Measurements from ENCODE around the gene RFNG. TPM values are rescaled to one million over a fixed set of nuclear protein-coding genes. Genes with fewer than 3 reads are reported as not detected.

Gene RFNG, protein sequence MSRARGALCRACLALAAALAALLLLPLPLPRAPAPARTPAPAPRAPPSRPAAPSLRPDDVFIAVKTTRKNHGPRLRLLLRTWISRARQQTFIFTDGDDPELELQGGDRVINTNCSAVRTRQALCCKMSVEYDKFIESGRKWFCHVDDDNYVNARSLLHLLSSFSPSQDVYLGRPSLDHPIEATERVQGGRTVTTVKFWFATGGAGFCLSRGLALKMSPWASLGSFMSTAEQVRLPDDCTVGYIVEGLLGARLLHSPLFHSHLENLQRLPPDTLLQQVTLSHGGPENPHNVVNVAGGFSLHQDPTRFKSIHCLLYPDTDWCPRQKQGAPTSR
- 21.6 TPM for total RNA-seq

DNA sequence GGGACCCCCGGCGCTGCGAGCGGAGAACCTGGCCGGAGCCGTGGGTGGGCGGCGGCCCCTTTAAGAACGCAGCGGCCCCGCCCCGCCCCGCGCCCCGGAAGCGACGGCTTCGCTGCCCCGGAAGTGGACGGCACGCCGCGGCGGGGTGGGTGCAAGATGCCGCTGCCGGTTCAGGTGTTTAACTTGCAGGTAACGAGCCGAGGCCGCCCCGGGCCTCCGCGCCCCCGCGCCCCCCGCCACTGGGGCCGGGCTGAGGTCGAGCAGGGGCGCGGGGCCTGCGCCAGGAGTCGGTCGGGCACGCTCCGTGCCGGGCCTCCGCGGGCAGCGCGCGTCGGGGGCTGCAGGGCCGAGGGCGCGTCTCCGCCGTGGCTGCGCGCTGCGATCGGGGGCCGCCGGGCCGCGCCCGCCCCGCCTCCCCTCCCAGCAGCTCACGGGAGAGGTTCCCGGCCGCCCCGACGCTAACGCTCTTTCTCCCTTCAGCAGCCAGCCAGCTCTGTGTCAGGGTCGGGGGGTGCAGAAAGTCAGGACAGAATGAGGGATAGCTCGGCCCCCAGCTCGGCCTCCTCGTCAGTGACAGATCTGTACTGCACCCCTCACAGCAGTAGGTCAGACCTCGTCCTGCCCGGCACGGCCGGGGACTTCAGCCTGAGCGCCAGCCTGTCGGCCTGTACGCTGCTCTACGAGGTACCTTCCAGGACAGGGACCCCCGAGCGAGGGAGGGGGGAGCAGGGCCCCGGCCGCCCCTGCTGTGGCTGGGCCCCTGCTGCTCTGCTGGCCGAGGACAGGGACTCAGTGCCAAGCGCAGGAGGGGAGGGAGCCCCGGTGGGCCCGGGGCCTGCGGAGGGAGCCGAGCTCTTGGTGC lies at the start of gene RFNG, which contains the start of gene GPS1:
TSS of gene RFNG (minus strand) at position 36 of the 862 bp plus-strand sequence. CDS start 45 bp downstream, outside the sequence.
TSS of gene GPS1 (plus strand) at position 123 of the 862 bp plus-strand sequence. CDS start at position 157, 34 bp downstream.
- ATAC-seq = peak; percentile 42

GRCh38 chr17:82101301-82101715 lies 49.7 kb upstream of the RFNG start:
- ATAC-seq = no peak

DNA sequence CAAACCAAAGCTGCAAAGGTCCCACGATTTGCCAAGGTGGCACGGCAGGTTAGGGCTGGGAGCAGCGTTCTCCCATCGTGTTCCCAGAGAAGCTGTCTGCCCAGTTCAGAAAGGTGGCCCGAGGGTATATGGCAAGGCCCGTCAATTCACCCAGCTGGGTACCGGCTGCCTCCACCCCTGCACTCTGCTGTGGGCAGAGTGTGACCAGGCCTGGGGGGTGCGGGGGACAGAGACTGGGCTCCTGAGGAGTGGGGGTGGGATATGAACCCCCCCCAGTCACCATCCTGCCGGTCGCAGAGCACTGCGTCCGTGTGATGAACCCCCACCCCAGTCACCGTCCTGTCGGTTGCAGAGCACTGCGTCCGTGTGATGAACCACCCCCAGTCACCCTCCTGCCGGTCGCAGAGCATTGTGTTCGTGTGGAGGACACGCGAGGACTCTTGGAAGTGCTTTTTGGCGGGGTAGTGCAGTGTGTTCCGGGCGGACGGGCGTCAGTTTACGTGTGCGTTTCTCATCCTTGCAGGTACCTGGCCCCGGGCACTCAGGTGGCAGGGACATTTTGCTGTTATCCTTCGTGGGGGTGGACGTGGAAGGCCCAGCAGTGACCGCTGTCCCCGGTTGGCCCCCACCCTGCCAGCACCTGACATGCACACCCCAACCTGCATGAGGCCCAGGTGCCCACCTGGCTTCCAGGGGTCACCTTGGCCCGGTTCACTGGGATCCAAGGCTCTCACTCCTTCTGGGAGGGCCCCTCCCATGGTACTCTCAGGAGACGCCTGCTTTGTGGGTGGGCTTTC lies 49.1 kb upstream of the RFNG start:
- ATAC-seq = no peak

DNA sequence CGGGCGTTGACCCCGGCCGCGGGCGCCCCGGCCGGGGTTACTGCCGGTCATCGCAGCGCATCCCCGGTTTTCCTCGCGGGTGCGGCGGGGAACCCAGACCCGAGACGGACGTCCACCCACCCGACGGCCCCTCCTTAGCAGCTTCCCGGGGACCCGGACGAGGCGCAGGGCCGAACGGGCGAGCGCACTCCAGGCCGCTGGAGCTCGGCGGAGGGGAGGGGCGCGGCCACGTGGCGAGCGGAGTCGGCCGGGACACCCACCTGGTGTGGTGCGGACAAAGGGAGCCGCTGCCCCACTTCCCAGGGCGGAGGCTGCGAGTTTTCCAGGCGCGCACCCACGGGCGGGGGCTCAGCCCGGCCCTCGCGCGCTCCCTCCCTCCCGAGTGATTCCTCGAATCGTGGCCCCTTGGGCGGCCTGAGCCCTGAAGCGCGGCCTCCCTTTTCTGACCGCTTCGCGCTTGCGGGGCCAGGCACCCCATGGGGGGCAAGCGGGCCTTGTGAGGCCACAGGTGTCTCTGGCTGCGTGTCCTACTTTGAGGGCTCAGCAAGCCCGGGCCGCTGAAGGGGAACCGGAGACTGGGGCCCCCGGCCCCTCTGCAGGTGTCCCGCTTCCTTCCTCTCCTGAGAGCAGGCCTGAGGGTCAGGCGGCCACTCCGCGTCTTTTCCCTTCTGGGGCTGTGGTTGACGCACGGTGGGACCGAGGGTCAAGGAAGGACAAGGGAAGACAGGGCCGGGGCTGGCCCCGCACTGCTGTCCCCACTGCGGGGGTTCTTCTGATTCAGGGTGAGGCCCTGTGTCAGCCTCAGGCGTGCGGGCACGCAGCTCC lies 47.5 kb upstream of the RFNG start:
- ATAC-seq = no peak

GRCh38 chr17:82098169-82098938 lies 46.7 kb upstream of the RFNG start, which contains the start of gene FASN:
TSS of gene FASN (minus strand) at chr17:82098236. CDS start at chr17:82096445, 1,791 bp downstream.
- peak; percentile 81 for ATAC-seq

DNA sequence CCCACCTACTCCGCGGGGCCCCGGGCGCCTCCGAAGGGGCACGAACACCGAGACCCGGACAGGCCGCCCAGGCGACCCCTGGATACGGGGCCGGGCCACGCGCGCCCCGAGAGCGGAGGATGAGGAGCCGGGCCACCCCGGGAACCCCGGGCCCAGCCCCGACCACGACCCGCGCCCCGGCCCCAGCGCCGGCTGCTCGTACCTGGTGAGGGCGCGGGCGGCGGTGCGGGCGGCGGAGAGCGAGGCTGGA lies 46.2 kb upstream of the RFNG start:
- no peak for ATAC-seq

DNA sequence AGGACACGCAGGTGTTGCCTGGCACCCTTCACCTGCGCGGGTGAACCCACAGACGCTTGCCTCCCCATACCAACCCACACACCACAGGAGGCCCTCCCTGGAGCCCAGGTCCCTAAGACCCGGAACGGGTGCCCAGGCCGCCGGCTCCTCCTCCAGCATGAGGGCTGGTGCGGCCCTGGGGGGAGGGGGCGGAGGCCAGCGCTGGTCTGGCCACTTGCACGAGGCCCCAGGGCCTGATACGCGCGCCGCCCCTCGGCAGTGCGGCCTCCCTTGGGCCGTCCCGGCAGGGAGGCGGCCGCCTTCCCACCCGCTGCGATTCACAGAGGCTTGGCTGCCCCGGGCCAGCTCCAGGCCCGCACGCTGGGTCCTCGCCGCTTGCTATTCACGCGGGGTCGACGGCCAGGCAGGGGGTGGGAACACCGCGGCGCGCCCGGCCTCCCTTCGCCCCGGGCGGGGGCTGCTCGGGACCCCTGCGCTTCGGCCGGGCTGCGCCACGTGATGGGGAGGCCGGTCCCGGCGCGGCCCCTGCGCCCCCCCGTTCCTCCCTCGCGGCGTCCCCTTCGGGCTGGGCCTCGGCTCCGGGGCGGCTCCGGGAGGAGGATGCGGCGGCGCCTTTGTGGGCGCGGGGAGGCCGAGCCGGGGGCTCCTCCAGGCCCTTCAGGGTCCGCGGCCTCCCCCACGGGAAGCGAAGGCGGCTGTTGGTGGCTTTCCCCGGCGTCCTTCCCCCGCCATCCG lies 45.7 kb upstream of the RFNG start:
- peak; percentile 3 for ATAC-seq

- ATAC-seq = no peak
Measured at GRCh38 chr17:82096709-82097183, 45.1 kb upstream of the RFNG start.

- ATAC-seq = peak; percentile 9
Measured at GRCh38 chr17:82095777-82096708, 44.4 kb upstream of the RFNG start.

GRCh38 chr17:82094931-82095776 lies 43.5 kb upstream of the RFNG start:
- ATAC-seq = no peak

DNA sequence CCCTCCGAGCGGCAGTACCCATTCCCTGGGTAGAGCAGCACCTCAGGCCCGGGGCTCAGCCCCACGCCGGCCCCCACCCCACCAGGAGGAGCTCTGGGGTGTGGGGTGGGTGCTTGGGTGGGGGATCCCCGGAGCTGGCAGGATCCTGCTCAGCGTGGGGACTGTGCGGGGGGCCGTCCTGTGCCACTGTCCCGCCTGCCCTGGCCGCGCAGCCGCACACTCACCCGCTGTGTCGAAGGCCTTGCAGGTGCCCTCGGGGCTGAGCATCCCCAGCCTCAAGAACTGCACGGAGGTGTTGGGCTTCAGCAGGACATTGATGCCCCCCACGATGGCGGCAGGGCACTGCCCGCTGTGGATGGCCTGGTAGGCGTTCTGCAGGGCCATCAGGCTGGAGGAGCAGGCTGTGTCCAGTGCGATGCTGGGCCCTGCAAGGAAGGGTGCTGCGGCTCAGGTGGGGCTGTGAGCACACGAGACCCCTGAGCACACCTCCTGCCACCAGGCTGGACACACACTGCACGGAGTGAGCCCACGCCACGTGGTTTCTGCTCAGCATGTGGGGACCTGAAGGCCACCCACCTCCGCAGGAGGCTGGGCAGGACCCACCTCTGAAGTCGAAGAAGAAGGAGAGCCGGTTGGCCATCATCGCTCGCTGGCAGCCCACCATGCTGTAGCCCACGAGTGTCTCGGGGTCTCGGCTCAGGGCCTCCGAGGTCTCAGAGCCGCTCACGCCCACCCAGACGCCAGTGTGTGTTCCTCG lies 41.6 kb upstream of the RFNG start:
- ATAC-seq = no peak

- no peak for ATAC-seq
Measured at GRCh38 chr17:82092628-82092994, 41.0 kb upstream of the RFNG start.

DNA sequence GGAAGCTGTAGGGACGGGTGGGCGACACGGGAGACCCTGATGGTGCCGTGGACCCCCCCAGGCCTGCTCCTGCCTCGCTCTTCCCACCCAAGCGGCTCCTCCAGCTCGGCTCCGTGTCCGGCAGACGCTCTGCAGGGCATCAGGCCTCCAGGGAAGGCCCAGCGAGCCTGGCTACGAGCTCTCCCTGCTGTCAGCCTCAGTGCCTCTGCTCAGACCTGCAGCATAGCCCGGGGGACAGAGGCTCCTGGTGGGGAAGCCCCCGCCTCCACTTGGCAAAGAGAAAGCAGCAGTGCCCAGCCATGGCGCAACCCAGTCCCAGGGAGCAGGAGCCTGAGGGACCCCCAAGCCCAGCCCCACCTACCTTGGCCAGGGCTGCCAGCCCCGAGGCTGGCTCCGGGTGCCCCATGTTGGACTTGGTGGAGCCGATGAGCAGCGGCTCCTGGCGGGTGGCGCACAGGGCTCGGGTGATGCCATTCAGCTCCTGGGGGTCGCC lies 40.5 kb upstream of the RFNG start:
- ATAC-seq = no peak

DNA sequence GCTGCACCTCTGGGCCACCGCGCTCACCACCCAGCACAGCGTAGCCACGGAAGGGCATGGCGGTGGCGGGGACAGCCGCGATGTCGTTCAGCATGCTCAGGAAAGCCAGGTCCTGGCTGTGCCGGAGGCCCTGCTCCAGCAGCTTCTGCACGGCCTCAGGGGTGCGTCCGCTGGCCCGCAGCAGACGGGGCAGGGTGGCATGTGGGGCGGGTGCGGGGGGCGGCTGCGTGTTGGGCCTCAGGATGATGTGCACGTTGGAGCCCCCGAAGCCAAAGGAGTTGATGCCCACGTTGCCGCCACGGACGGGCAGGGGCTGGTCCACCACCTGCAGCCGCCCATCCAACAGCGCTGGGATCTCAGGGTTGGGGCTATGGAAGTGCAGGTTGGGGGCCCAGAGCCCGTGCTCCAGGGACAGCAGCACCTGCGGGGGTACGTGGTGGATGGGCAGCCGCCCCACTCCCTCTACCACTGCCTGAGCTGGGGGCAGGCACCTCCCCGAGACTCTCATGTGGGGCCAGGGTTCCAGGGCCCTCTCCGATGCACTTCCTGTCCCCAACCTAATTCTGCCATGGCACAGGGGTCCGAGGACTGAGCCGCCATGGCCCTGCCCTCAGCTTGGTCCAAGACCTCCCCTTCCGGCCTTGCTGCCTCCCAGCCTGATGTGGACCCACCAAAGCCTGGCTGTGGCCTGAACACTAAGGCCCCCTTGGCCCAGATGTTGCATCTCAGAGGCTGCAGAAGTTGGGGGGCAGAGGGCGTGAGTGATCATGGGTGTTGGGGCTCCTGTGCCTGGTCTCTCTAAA lies 39.9 kb upstream of the RFNG start:
- ATAC-seq = no peak

DNA sequence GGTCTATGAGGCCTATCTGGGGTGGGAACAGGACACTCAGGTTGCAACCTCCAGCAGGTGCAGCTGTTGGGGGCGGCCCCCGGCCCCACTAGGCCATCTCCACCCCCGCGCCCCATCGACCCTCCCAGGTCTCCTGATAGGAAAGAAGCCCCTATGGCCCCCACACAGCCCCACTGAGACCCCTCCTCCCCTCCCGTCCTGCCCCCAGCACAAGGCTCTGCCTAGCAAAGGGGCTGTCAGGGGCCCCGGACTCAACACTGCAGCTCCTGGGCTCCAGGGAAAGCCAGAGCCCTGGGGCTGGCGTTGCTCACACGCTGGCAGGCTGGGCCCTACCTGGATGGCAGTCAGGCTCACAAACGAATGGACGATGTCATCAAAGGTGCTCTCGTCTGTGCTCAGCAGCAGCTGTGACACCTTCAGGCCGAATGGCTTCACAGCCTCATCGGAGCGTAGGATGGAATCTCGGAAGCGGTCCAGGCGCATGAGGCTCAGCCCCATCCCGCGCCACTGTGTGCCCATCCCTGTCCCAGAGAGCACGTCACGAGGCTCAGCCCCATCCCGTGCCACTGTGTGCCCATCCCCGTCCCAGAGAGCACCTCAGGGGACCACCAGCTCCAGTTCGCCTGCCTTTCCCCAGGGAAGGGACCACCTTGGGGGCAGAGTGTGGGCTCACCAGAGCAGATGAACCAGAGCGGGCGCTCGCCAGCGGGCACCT lies 39.1 kb upstream of the RFNG start:
- no peak for ATAC-seq
